Adrenal gland (tissue), 12 donors: ENCODE measurements around the gene SBSN. TPM values are rescaled to one million over a fixed set of nuclear protein-coding genes. Genes with fewer than 3 reads are reported as not detected.

Experiments
- DNase-seq, 7 donors: peaks; one replicate each; pipeline ENCODE4 v3.0.0-alpha.2; 2019 to 2020
- H3K27ac ChIP-seq, 5 donors: fragments of 200-600 bp; sonication (generic) in 4 of 5; 1 replicate in 3 of 5; 2 replicates in 2 of 5; pipeline versions ENCODE4 v1.5.1 to v1.8.0; 2016 to 2020; ENCODE audit warnings: mild to moderate bottlenecking in 1 of 5
- H3K27me3 ChIP-seq: fragments of 200-600 bp; 2 replicates; pipeline ENCODE4 v1.8.0; 2021
- H3K36me3 ChIP-seq, 2 donors: fragments of 200-600 bp; replicated peaks in 1 of 2; 1 replicate in 1 of 2; 2 replicates in 1 of 2; pipeline versions ENCODE4 v1.5.1 to v1.8.0; 2018 to 2022
- H3K4me1 ChIP-seq, 2 donors: fragments of 200-600 bp; replicated peaks in 1 of 2; 1 replicate in 1 of 2; 2 replicates in 1 of 2; pipeline versions ENCODE4 v1.5.1 to v1.8.0; 2018 to 2021
- H3K4me3 ChIP-seq, 4 donors: fragments of 200-600 bp; sonication (generic) in 3 of 4; one replicate each; pipeline ENCODE4 v1.5.1; 2016 to 2018
- H3K9me3 ChIP-seq, 3 donors: fragments of 200-600 bp; sonication (generic) in 1 of 3; replicated peaks in 1 of 3; 1 replicate in 2 of 3; 2 replicates in 1 of 3; pipeline versions ENCODE4 v1.5.1 to v1.8.0; 2016 to 2021
- CTCF ChIP-seq, 6 experiments: fragments of 450-650 bp in 4 of 6; fragments of 200-600 bp in 2 of 6; sonication (generic) in 1 of 6; IDR thresholded peaks; 1 replicate in 5 of 6; 2 replicates in 1 of 6; pipeline versions ENCODE4 v1.5.1 to v1.8.0; 2016 to 2021; ENCODE audit warnings: antibody characterized with exemption in 6 of 6, mild to moderate bottlenecking in 2 of 6, moderate library complexity in 1 of 6
- POLR2A ChIP-seq, 2 donors: fragments of 450-650 bp; IDR thresholded peaks; one replicate each; pipeline ENCODE4 v1.6.1; 2017; ENCODE audit warnings: antibody characterized with exemption in 2 of 2, mild to moderate bottlenecking in 2 of 2, moderate library complexity in 1 of 2
- WGBS, 4 donors: extraction: QIAGEN DNeasy Blood & Tissue Kit in 2 of 4; methylation state at CpG; one replicate each; pipeline versions ENCODE4 v1.1.5 to v1.1.7; 2013 to 2017; 5-methylcytosine and 5-hydroxymethylcytosine counted together
- intact Hi-C, 2 donors: fragments of 100-400 bp; cut with DNase I; formaldehyde crosslinking; loops; one replicate each; pipeline versions ENCODE4 v1.14.1 to v1.15.0; 2022 to 2023
- polyA plus RNA-seq, 3 donors: library from polyadenylated mRNA; stranded (reverse); fragments of 200-250 nt in 2 of 3; fragments of 350-450 nt in 1 of 3; fragmentation: Illumina TruSeq in 1 of 3; extraction: RNeasy Lipid Tissue Mini Kit (QIAGEN cat#74804) in 1 of 3; gene quantifications; one replicate each; pipeline ENCODE4 v1.2.3, GENCODE V29; 2013 to 2014
- total RNA-seq, 9 donors: library from RNA; depleted of rRNA in 4 of 9; stranded (reverse); fragments of >200 nt in 4 of 9; fragments of 120-200 nt in 1 of 9; fragmentation: NEBNext Ultra II Directional in 1 of 9; extraction: Animal tissue kit (Norgen Biotek cat#: 25700) in 1 of 9; gene quantifications; one replicate each; pipeline versions ENCODE4 v1.1.0 to v1.2.4, GENCODE V29; 2013 to 2023
- donor health status: healthy with polysubstance abuse.
- donor health status: Bipolar disorder and iron deficiency.
- donor health status: DM: yes; HTN: yes; CAD: no.
- donor health status: DM: no; HTN: no; CAD: no.
- donor health status: DM: no; HTN: no; CAD: no.
- donor health status: DM: yes; HTN: yes; CAD: no.

SBSN gene
- total and polyA plus RNA-seq, 12 donors: 0.77 TPM; not detected in 11

GRCh38 chr19:35487656-35488182 is 40.4 kb downstream of the SBSN start:
- TF ChIP-seq POLR2A (IDR thresholded peaks at IDR 0.05) (no peak), CTCF (IDR thresholded peaks at IDR 0.05) (no peak)
- intact Hi-C loops: no loop called here
- Histone ChIP-seq H3K36me3 (no peaks in the 10 kb centered on the region), H3K27ac (no peak overlapping the region), H3K4me1 (no peaks in the 10 kb centered on the region), H3K27me3 (no peaks in the 10 kb centered on the region), H3K4me3 (no peak overlapping the region), H3K9me3 (no peaks in the 10 kb centered on the region)
- DNase-seq: no peak
- WGBS, 4 donors: 86 to 91% (median 89%) methylated on average over 10 of the region's 10 CpGs

- Histone ChIP-seq H3K27me3 (no peaks in the 10 kb centered on the region), H3K4me3 (no peak overlapping the region), H3K9me3 (no peaks in the 10 kb centered on the region), H3K36me3 (no peaks in the 10 kb centered on the region), H3K4me1 (no peaks in the 10 kb centered on the region), H3K27ac (no peak overlapping the region)
- WGBS, 4 donors: 66 to 72% (median 69%) methylated on average over 3 of the region's 3 CpGs
- TF ChIP-seq POLR2A (IDR thresholded peaks at IDR 0.05): no peak
- TF ChIP-seq CTCF (IDR thresholded peaks at IDR 0.05): no peak
- intact Hi-C loops: no loop called here
- no peak for DNase-seq
Measured at GRCh38 chr19:35486268-35486708, 41.8 kb downstream of the SBSN start.

GRCh38 chr19:35484252-35485036 is 43.7 kb downstream of the SBSN start:
- Histone ChIP-seq H3K9me3 (no peaks in the 10 kb centered on the region), H3K27ac (no peak overlapping the region), H3K36me3 (no peaks in the 10 kb centered on the region), H3K4me1 (no peaks in the 10 kb centered on the region), H3K27me3 (no peaks in the 10 kb centered on the region), H3K4me3 (no peak overlapping the region)
- intact Hi-C loops: no loop called here
- 73 to 81% (median 81%) methylated on average over 7 of the region's 7 CpGs for WGBS, 4 donors
- DNase-seq: no peak
- TF ChIP-seq POLR2A (IDR thresholded peaks at IDR 0.05) (no peak), CTCF (IDR thresholded peaks at IDR 0.05) (no peak)

- no peaks in the 10 kb centered on the region for H3K4me1 ChIP-seq
- no peaks in the 10 kb centered on the region for H3K9me3 ChIP-seq
- no peak for TF ChIP-seq CTCF (IDR thresholded peaks at IDR 0.05)
- TF ChIP-seq POLR2A (IDR thresholded peaks at IDR 0.05): no peak
- no peak overlapping the region for H3K27ac ChIP-seq
- DNase-seq: no peak
- 63 to 75% (median 71%) methylated on average over 5 of the region's 5 CpGs for WGBS, 4 donors
- intact Hi-C loops: no loop called here
- no peak overlapping the region for H3K4me3 ChIP-seq
- no peaks in the 10 kb centered on the region for H3K36me3 ChIP-seq
- no peaks in the 10 kb centered on the region for H3K27me3 ChIP-seq
Measured at GRCh38 chr19:35483089-35483488, 45.0 kb downstream of the SBSN start.
